Measurements from ENCODE around the gene CHRNB1.

CHRNB1 gene

DNA sequence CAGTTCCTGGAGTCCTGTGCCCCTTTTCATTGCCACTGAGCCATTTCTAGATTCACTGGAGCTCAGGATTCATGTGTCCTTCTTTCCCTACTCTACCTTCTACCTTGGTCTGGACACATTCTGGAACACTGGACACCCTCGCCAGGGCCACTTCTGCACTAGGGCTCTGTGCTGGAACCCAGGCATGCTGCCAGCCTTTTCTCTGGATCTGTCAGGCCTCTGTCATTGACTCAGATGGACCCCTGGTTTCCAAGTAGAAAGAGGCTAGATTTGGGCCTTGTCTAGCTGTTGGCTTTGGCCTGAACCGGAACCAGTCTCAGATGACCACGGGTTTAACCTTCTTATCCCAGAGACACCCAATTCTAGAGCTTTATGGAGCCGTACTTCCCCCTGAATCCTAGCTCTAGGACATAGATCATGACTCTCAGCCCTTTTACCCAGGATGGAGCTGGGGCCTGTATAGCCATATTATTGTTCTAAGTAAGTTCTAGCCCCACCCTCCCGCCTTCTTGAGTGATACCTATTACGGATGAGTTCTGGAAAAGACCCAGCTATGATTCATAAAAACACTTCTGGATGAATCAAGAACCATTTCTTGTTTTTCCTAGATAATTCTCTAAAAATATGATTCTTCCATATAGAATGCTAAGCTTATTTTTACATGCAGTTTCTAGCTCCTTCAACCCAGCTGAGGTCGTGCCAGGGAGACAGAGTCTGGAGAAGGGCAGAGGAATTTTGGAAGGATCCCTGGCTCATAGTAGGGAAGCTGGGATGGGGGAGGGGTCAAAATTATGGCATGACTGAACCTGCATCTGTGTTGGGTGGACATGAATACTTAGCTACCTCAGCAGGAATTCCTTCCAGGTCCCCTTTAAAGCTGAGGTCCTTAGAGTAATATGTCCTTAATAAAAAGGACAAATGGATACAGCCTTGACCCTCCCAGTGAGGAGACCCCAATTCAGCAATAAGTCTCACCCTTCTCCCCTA, 1.1 kb upstream of the CHRNB1 start:
- no peak for DNase-seq (ENCODE audit: low read depth)
- TF ChIP-seq, protein P1, sequence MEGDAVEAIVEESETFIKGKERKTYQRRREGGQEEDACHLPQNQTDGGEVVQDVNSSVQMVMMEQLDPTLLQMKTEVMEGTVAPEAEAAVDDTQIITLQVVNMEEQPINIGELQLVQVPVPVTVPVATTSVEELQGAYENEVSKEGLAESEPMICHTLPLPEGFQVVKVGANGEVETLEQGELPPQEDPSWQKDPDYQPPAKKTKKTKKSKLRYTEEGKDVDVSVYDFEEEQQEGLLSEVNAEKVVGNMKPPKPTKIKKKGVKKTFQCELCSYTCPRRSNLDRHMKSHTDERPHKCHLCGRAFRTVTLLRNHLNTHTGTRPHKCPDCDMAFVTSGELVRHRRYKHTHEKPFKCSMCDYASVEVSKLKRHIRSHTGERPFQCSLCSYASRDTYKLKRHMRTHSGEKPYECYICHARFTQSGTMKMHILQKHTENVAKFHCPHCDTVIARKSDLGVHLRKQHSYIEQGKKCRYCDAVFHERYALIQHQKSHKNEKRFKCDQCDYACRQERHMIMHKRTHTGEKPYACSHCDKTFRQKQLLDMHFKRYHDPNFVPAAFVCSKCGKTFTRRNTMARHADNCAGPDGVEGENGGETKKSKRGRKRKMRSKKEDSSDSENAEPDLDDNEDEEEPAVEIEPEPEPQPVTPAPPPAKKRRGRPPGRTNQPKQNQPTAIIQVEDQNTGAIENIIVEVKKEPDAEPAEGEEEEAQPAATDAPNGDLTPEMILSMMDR (conservative IDR thresholded peaks at IDR 0.05; ENCODE audit: low read depth, low read length), result no peak
- H3K4me3 ChIP-seq (ENCODE audit: low read length), result no peak overlapping the region

DNA sequence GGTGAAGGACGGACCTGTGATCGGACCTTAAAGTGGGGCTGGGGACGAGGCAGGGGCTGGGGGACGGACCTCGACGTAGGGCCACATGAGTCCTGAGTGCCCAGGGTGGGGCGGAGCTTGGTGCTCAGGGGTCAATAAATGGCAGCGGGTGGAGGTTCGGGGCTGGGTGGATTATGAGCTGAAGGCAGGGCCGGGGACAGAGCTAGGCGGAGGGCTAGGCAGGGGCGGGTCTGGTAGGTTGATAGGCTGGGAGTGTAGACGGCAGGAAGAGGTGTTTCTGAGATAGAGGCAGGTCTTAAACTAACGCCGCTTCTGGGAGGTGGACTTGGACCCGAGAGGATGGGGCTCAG, 733 bp downstream of the CHRNB1 start:
- H3K4me3 ChIP-seq (ENCODE audit: low read length), result peak overlapping the region; percentile 57
- DNase-seq (ENCODE audit: low read depth), result no peak
- TF ChIP-seq, protein P1 (conservative IDR thresholded peaks at IDR 0.05; ENCODE audit: low read depth, low read length), result no peak

DNA sequence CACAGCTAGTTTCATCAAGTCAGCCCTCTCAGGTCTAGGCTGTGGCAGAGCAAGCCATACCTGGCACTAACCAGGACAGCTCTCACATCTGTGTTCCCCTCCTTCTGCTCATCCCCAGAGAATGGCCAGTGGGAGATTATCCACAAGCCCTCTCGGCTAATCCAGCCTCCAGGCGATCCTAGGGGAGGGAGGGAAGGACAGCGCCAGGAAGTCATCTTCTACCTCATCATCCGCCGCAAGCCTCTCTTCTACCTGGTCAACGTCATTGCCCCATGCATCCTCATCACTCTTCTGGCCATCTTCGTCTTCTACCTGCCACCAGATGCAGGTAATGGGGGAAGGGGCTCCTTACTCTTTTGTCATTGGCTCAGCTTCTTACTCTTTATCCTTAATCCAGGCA, 3.6 kb downstream of the CHRNB1 start:
- TF ChIP-seq, protein P1 (conservative IDR thresholded peaks at IDR 0.05; ENCODE audit: low read depth, low read length), result no peak
- no peak for DNase-seq (ENCODE audit: low read depth)

DNA sequence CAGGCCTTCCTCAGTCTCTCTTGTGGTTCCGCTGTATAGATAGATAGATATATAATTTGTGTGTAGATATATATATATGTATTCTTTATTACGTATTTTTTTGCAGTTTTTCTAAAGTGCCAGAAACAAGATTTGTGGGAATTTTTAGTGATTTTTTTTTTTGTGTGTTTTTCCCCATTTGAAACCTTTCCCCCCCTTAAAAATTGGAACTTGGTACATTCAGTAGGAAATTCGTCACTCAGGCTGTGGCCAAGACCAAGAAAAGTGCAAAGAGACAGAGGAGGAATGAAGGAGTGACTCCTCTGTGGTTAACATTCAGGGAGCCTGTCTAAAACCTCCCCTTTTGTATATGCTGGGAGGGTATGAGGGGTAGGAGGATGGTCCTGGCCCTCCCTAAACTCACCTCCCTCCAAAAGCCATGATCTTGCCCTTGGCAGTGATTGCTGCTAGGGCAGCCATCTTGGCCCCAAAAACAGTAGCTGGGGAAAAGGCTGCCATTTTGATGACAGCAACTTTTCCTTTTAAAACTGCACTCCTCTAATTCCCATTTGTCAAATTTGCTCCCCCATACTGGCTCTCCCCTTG, 15.2 kb downstream of the CHRNB1 start:
- TF ChIP-seq, protein P1 (conservative IDR thresholded peaks at IDR 0.05; ENCODE audit: low read depth, low read length), result no peak
- no peak for DNase-seq (ENCODE audit: low read depth)
- no peak overlapping the region for H3K4me3 ChIP-seq (ENCODE audit: low read length)

More for the DNA sequence above, 3.6 kb downstream of the CHRNB1 start:
- H3K4me3 ChIP-seq (ENCODE audit: low read length), result no peak overlapping the region

GRCh38 chr17:7460850-7461660, 16.2 kb downstream of the CHRNB1 start:
- no peak for DNase-seq (ENCODE audit: low read depth)
- H3K4me3 ChIP-seq (ENCODE audit: low read length), result no peak overlapping the region
- TF ChIP-seq, protein P1 (conservative IDR thresholded peaks at IDR 0.05; ENCODE audit: low read depth, low read length), result no peak

GRCh38 chr17:7462474-7463371, 17.9 kb downstream of the CHRNB1 start:
- DNase-seq (ENCODE audit: low read depth), result no peak
- TF ChIP-seq, protein P1 (conservative IDR thresholded peaks at IDR 0.05; ENCODE audit: low read depth, low read length), result no peak

More at GRCh38 chr17:7462474-7463371, 17.9 kb downstream of the CHRNB1 start:
- H3K4me3 ChIP-seq (ENCODE audit: low read length), result no peak overlapping the region
